AG04449 (cell line): Measurements from ENCODE around the gene COQ3.

Experiments used
- CTCF ChIA-PET: fragments of 350-600 bp; formaldehyde crosslinking; extraction: SDS; loops from one replicate; lab custom pipeline; 2021; ENCODE audit warnings: antibody characterized with exemption; lab: Yijun Ruan, JAX
- POLR2A ChIA-PET: fragments of 400-600, 350-600 bp; formaldehyde crosslinking; extraction: SDS; loops from one replicate; lab custom pipeline; 2020; ENCODE audit warnings: antibody characterized with exemption, inconsistent platforms; lab: Yijun Ruan, JAX
- DNase-seq: peaks from one replicate; pipeline ENCODE4 v3.0.0-alpha.2; 2010; ENCODE audit warnings: low read depth, low spot score
- H3K4me3 ChIP-seq: 2 replicates; pipeline ENCODE4 v1.5.1; 2011; ENCODE audit warnings: low read depth, mild to moderate bottlenecking, control low read depth, low read length
- TF ChIP-seq, protein P1 (sequence below): IDR thresholded peaks from one replicate; pipeline ENCODE4 v1.5.1; 2011; ENCODE audit warnings: mild to moderate bottlenecking, moderate library complexity, low read length, control low read depth, inconsistent platforms; ENCODE audit not compliant: insufficient read depth; ENCODE audit errors: missing control alignments

Gene COQ3

DNA sequence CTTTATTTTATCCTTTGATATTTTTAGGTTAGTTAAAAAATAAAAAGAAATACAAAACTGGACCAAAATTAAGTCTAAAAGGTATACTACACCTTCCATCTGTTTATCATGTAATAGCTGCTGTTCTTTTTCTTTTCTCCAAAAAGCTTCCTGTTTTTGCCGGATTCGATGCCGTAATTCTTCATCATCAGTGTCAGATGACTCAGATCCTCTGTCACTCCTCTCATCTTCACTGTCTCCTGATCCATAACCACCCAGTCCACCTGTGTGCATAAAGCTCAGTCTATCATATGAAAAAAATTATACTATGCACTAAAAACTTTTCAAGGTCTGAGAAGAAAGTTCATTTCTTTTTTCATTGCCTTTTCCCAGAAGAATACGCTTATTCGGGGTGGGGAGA lies 8.5 kb upstream of the COQ3 start:
- no peak overlapping the region for H3K4me3 ChIP-seq
- TF ChIP-seq, protein P1, sequence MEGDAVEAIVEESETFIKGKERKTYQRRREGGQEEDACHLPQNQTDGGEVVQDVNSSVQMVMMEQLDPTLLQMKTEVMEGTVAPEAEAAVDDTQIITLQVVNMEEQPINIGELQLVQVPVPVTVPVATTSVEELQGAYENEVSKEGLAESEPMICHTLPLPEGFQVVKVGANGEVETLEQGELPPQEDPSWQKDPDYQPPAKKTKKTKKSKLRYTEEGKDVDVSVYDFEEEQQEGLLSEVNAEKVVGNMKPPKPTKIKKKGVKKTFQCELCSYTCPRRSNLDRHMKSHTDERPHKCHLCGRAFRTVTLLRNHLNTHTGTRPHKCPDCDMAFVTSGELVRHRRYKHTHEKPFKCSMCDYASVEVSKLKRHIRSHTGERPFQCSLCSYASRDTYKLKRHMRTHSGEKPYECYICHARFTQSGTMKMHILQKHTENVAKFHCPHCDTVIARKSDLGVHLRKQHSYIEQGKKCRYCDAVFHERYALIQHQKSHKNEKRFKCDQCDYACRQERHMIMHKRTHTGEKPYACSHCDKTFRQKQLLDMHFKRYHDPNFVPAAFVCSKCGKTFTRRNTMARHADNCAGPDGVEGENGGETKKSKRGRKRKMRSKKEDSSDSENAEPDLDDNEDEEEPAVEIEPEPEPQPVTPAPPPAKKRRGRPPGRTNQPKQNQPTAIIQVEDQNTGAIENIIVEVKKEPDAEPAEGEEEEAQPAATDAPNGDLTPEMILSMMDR = no peak
- DNase-seq = no peak
- CTCF ChIA-PET = interaction anchor here (1.9 to 2.0 kb wide), 2 partner anchors 15 to 68 kb away, joined by 5 read pairs; no protein-coding TSS in a partner anchor
- POLR2A ChIA-PET = no interaction called here

DNA sequence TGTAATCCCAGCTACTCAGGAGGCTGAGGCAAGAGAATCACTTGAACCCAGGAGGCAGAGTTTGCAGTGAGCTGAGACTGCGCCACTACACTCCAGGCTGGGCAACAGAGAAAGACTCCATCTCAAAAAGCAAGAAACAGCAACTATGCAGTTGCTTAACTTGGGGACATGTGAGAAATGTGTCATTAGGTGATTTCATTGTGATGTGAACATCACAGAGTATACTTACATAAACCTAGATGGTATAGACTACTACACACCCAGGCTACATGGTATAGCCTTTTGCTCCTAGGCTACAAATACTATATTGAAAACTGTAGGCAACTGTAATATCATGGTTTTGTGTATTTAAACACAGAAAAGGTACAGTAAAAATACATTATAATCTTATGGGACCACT lies 3.3 kb upstream of the COQ3 start:
- TF ChIP-seq, protein P1 = no peak
- ChIA-PET POLR2A (no interaction called here), CTCF (interaction anchor here (1.7 kb wide), 1 partner anchor 67 kb away, joined by 7 read pairs; no protein-coding TSS in a partner anchor)
- H3K4me3 ChIP-seq = no peak overlapping the region
- no peak for DNase-seq

DNA sequence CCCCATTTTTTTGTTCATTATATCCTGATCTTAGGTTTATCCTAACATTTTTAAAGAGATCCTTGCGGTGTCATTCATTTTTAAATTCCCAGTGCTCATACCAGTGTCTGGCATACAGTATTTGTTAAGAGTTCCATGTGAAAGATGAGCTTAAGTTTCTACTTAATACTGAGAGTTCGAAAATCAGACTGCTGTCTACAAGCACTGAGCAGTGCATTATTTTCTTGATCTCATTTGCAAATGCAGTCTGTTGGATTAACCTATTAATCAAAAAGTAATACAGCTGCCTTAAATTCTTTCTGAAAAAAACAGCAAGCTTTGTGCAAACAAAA lies 663 bp downstream of the COQ3 start:
- ChIA-PET POLR2A (interaction anchor here (0.7 to 1.4 kb wide), 7 partner anchors 9 to 175 kb away, joined by 3 to 6 read pairs (median 4); partner anchors contain the start of genes CCNC and PNISR), CTCF (interaction anchor here (0.6 to 2.6 kb wide), 7 partner anchors 10 to 63 kb away, joined by 3 to 23 read pairs (median 3); no protein-coding TSS in a partner anchor)
- TF ChIP-seq, protein P1 = no peak
- no peak for DNase-seq
- H3K4me3 ChIP-seq = peak overlapping the region; percentile 87

DNA sequence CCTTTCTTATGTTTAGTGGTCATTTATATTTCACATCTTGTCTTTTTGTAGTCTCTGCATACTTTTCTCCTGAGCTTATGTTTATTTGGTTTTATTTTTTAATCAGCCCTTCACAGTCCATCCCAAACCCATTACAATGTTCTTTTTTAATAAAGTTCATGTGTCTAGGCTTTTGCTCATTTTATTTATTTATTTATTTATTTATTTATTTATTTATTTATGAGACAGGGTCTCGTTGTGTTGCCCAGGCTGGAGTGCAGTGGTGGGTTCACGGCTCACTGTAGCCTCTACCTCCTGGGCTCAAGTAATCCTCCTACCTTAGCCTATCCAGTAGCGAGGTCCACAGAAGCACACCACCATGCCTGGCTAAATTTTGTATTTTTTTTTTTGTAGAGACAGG lies 3.1 kb downstream of the COQ3 start:
- POLR2A ChIA-PET = no interaction called here
- TF ChIP-seq, protein P1 = no peak
- CTCF ChIA-PET = no interaction called here

DNA sequence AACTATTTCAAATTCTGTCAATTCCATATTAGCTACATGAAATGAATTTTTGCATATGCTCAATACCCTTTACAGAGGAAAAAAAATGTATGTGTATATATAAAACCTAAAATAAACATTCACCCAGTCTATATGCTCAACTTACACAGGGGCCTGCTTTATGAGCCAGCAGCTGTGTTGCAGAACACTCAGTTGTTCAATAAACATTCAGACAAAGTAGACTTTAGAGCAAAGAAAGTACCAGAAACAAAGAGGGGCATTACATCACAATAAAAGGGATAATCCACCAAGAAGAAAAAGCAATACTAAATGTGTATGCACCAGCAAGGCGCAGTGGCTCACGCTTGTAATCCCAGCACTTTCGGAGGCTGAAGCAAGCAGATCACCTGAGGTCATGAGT lies 9.5 kb downstream of the COQ3 start:
- POLR2A ChIA-PET = interaction anchor here (1.5 kb wide), 1 partner anchor 9 kb away, joined by 4 read pairs; no protein-coding TSS in a partner anchor
- CTCF ChIA-PET = interaction anchor here (1.1 to 2.6 kb wide), 2 partner anchors 37 to 54 kb away, joined by 4 to 8 read pairs; no protein-coding TSS in a partner anchor
- TF ChIP-seq, protein P1 = no peak

More for the DNA sequence above, 3.1 kb downstream of the COQ3 start:
- no peak overlapping the region for H3K4me3 ChIP-seq
- no peak for DNase-seq

DNA sequence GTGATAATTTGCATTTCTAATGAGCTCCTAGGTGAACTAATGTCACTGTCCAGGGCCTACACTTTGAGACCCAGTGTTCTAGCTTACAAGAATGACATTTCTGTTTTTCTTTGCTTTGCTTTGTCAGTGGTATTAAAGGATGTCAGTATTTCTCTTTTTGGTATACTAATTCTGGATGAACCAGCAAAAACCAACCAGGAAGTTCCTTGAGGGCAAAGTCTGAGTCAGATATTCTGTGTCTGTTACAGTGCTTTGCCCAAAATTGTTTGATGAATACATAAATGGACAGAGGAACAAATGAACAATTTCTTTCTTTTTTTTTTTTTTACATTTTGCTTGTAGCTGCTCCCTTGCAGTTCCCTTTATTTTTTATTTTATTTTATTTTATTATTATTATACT lies 15.4 kb downstream of the COQ3 start:
- CTCF ChIA-PET = no interaction called here
- no peak overlapping the region for H3K4me3 ChIP-seq
- POLR2A ChIA-PET = no interaction called here
- no peak for DNase-seq
- TF ChIP-seq, protein P1 = no peak

More for the DNA sequence above, 9.5 kb downstream of the COQ3 start:
- no peak overlapping the region for H3K4me3 ChIP-seq
- no peak for DNase-seq
